H9 (cell line): ENCODE measurements around the gene RAB3IP. TPM values are rescaled to one million over a fixed set of nuclear protein-coding genes. Genes with fewer than 3 reads are reported as not detected.

Experiments
- DNase-seq: peaks from one replicate; pipeline ENCODE4 v3.0.0-alpha.2; 2017
- H2AFZ ChIP-seq: one replicate; pipeline ENCODE4 v1.6.1; 2013; ENCODE audit warnings: mild to moderate bottlenecking, low read length, control low read depth, moderate library complexity
- H2AK5ac ChIP-seq: 2 replicates; pipeline ENCODE4 v1.6.1; 2013; ENCODE audit warnings: low read length, control low read depth, mixed read lengths; ENCODE audit not compliant: insufficient read length
- H2BK120ac ChIP-seq: one replicate; pipeline ENCODE4 v1.6.1; 2013; ENCODE audit warnings: low read depth, mild to moderate bottlenecking, low read length, control low read depth, inconsistent platforms; ENCODE audit not compliant: poor library complexity, severe bottlenecking
- H2BK12ac ChIP-seq: 2 replicates; pipeline ENCODE4 v1.6.1; 2013; ENCODE audit warnings: low read length, control low read depth, mixed read lengths, low read depth; ENCODE audit not compliant: insufficient read length
- H2BK15ac ChIP-seq: 2 replicates; pipeline ENCODE4 v1.6.1; 2013; ENCODE audit warnings: low read depth, low read length, control low read depth
- H2BK20ac ChIP-seq: one replicate; pipeline ENCODE4 v1.6.1; 2013; ENCODE audit warnings: low read depth, mild to moderate bottlenecking, low read length, control low read depth, inconsistent platforms; ENCODE audit not compliant: poor library complexity, severe bottlenecking
- H2BK5ac ChIP-seq: 2 replicates; pipeline ENCODE4 v1.6.1; 2013; ENCODE audit warnings: low read length, control low read depth, mixed read lengths; ENCODE audit not compliant: insufficient read length
- H3K14ac ChIP-seq: 2 replicates; pipeline ENCODE4 v1.6.1; 2013; ENCODE audit warnings: low read length, control low read depth; ENCODE audit not compliant: insufficient read depth
- H3K18ac ChIP-seq: 2 replicates; pipeline ENCODE4 v1.6.1; 2013; ENCODE audit warnings: low read depth, mild to moderate bottlenecking, mixed read lengths, low read length, control low read depth; ENCODE audit not compliant: insufficient read length
- H3K23ac ChIP-seq: 2 replicates; pipeline ENCODE4 v1.6.1; 2013; ENCODE audit warnings: low read length, control low read depth, mixed read lengths, low read depth; ENCODE audit not compliant: insufficient read length
- H3K23me2 ChIP-seq: 2 replicates; pipeline ENCODE4 v1.6.1; 2013; ENCODE audit warnings: low read depth, mild to moderate bottlenecking, mixed read lengths, low read length, control low read depth; ENCODE audit not compliant: insufficient read length, poor library complexity, severe bottlenecking
- H3K27ac ChIP-seq: 2 replicates; pipeline ENCODE4 v1.5.1; 2013; ENCODE audit warnings: low read length, control low read depth, mixed read lengths, low read depth; ENCODE audit not compliant: insufficient read length
- H3K27me3 ChIP-seq: 2 replicates; pipeline ENCODE4 v1.6.1; 2013; ENCODE audit warnings: low read length, control low read depth, inconsistent platforms; ENCODE audit not compliant: insufficient read depth
- H3K4ac ChIP-seq: 2 replicates; pipeline ENCODE4 v1.6.1; 2013; ENCODE audit warnings: low read depth, mild to moderate bottlenecking, control low read depth, inconsistent platforms, low read length, moderate library complexity
- H3K4me1 ChIP-seq: 2 replicates; pipeline ENCODE4 v1.6.1; 2013; ENCODE audit warnings: low read length, control low read depth, inconsistent platforms; ENCODE audit not compliant: insufficient read depth
- H3K4me2 ChIP-seq: 2 replicates; pipeline ENCODE4 v1.6.1; 2013; ENCODE audit warnings: low read length, control low read depth, mixed read lengths; ENCODE audit not compliant: insufficient read length, insufficient read depth
- H3K56ac ChIP-seq: 2 replicates; pipeline ENCODE4 v1.6.1; 2013; ENCODE audit warnings: low read depth, mild to moderate bottlenecking, mixed read lengths, low read length, control low read depth; ENCODE audit not compliant: insufficient read length
- H3K79me1 ChIP-seq: 2 replicates; pipeline ENCODE4 v1.6.1; 2013; ENCODE audit warnings: low read depth, mild to moderate bottlenecking, moderate library complexity, low read length, control low read depth, inconsistent platforms; ENCODE audit not compliant: insufficient read depth, poor library complexity, severe bottlenecking
- H3K79me2 ChIP-seq: 2 replicates; pipeline ENCODE4 v1.6.1; 2013; ENCODE audit warnings: low read length, control low read depth, inconsistent platforms; ENCODE audit not compliant: insufficient read depth
- H3K9ac ChIP-seq: 2 replicates; pipeline ENCODE4 v1.6.1; 2013; ENCODE audit warnings: low read length, control low read depth, mixed read lengths; ENCODE audit not compliant: insufficient read length; ENCODE audit errors: extremely low read depth
- H3K9me3 ChIP-seq: one replicate; pipeline ENCODE4 v1.6.1; 2013; ENCODE audit warnings: low read depth, low read length, inconsistent platforms; ENCODE audit not compliant: control insufficient read depth
- H3T11ph ChIP-seq: one replicate; pipeline ENCODE4 v1.6.1; 2013; ENCODE audit warnings: mild to moderate bottlenecking, low read length, control low read depth, inconsistent platforms
- H4K20me1 ChIP-seq: one replicate; pipeline ENCODE4 v1.6.1; 2013; ENCODE audit not compliant: control insufficient read depth, insufficient read length, insufficient read depth
- H4K5ac ChIP-seq: 2 replicates; pipeline ENCODE4 v1.6.1; 2013; ENCODE audit warnings: low read depth, mild to moderate bottlenecking, mixed read lengths, low read length, control low read depth; ENCODE audit not compliant: insufficient read length
- H4K8ac ChIP-seq: replicated peaks from 2 replicates; pipeline ENCODE4 v1.6.1; 2013; ENCODE audit warnings: low read length, control low read depth, mixed read lengths, low read depth; ENCODE audit not compliant: insufficient read length
- H4K91ac ChIP-seq: 2 replicates; pipeline ENCODE4 v1.6.1; 2013; ENCODE audit warnings: low read depth, mild to moderate bottlenecking, moderate library complexity, mixed read lengths, low read length, control low read depth; ENCODE audit not compliant: insufficient read length
- H3K27ac Mint-ChIP-seq, 3 experiments: 2 replicates in 2 of 3; 3 replicates in 1 of 3; pipeline ENCODE4 v1.8.0; 2020 to 2021; ENCODE audit warnings: mixed read lengths in 3 of 3, mild to moderate bottlenecking in 1 of 3, moderate library complexity in 1 of 3
- H3K27me3 Mint-ChIP-seq: 2 replicates; pipeline ENCODE4 v1.8.0; 2021; ENCODE audit warnings: low read depth, mild to moderate bottlenecking, moderate library complexity, mixed read lengths
- H3K36me3 Mint-ChIP-seq, 3 experiments: 2 replicates in 2 of 3; 3 replicates in 1 of 3; pipeline ENCODE4 v1.8.0; 2020 to 2021; ENCODE audit warnings: low read depth in 3 of 3, mixed read lengths in 3 of 3; ENCODE audit not compliant: insufficient read depth in 1 of 3
- H3K4me1 Mint-ChIP-seq, 2 experiments: 2 replicates each; pipeline ENCODE4 v1.8.0; 2020; ENCODE audit warnings: mixed read lengths in 2 of 2
- H3K4me3 Mint-ChIP-seq, 2 experiments: 2 replicates in 1 of 2; 3 replicates in 1 of 2; pipeline ENCODE4 v1.8.0; 2020 to 2021; ENCODE audit warnings: mild to moderate bottlenecking in 2 of 2, mixed read lengths in 2 of 2, moderate library complexity in 1 of 2
- H3K9me3 Mint-ChIP-seq, 2 experiments: 2 replicates in 1 of 2; 3 replicates in 1 of 2; pipeline ENCODE4 v1.8.0; 2020; ENCODE audit warnings: mild to moderate bottlenecking in 2 of 2, mixed read lengths in 2 of 2, moderate library complexity in 1 of 2
- CTCF ChIP-seq: fragments of 200-600 bp; sonication (generic); conservative IDR thresholded peaks from 3 replicates; pipeline ENCODE4 v1.8.0; 2021; ENCODE audit warnings: antibody characterized with exemption, mild to moderate bottlenecking
- WGBS: extraction: QIAGEN DNeasy Blood & Tissue Kit; methylation state at CpG from one replicate; pipeline ENCODE4 v1.1.7; 2013; ENCODE audit warnings: missing lambda C conversion rate, low lambda C conversion rate, mixed read lengths; ENCODE audit not compliant: insufficient read length; ENCODE audit errors: extremely low coverage; 5-methylcytosine and 5-hydroxymethylcytosine counted together
- total RNA-seq: library from RNA; stranded (reverse); gene quantifications from 2 replicates; pipeline ENCODE4 v1.2.1, GENCODE V29; 2021

Gene RAB3IP
- total RNA-seq, 1 experiment from 2014 or later, result 45.5 TPM

GRCh38 chr12:69698769-69699540 is 39.7 kb upstream of the RAB3IP start, which contains the start of gene BEST3:
BEST3 (minus strand) TSS chr12:69699303; CDS start chr12:69697798, 1,505 bp downstream.
- no peak within 1 kb of the TSS for H2AK5ac ChIP-seq
- H2BK20ac ChIP-seq, result no peak within 1 kb of the TSS
- DNase-seq, result no peak
- no peaks in the 10 kb centered on the region for H3K9me3 ChIP-seq
- no peak within 1 kb of the TSS for H2BK5ac ChIP-seq
- H3K14ac ChIP-seq, result no peak within 1 kb of the TSS
- no peak within 1 kb of the TSS for H3K4ac ChIP-seq
- H3T11ph ChIP-seq, result no peak within 1 kb of the TSS
- H3K9me3 Mint-ChIP-seq, result no peaks in the 10 kb centered on the region
- no peak within 1 kb of the TSS for H3K9ac ChIP-seq
- H3K36me3 Mint-ChIP-seq, result no peaks in the 10 kb centered on the region
- H3K23ac ChIP-seq, result no peak within 1 kb of the TSS
- no peak within 1 kb of the TSS for H2BK120ac ChIP-seq
- no peaks in the 10 kb centered on the region for H3K4me1 ChIP-seq
- H2AFZ ChIP-seq, result no peak within 1 kb of the TSS
- H4K91ac ChIP-seq, result no peak within 1 kb of the TSS
- H3K23me2 ChIP-seq, result no peaks in the 10 kb centered on the region
- no peak for TF ChIP-seq CTCF
- H4K5ac ChIP-seq, result no peak within 1 kb of the TSS
- no CpG with 5 or more reads among the region's 12 CpGs for WGBS
- no peak within 1 kb of the TSS for H3K4me3 Mint-ChIP-seq
- no peaks in the 10 kb centered on the region for H4K20me1 ChIP-seq
- no peak within 1 kb of the TSS for H3K27ac ChIP-seq
- no peak within 1 kb of the TSS for H2BK12ac ChIP-seq
- H3K4me2 ChIP-seq, result no peak within 1 kb of the TSS
- no peaks in the 10 kb centered on the region for H3K27me3 Mint-ChIP-seq
- no peak within 1 kb of the TSS for H4K8ac ChIP-seq
- no peak within 1 kb of the TSS for H3K27ac Mint-ChIP-seq
- no peaks in the 10 kb centered on the region for H3K79me2 ChIP-seq
- H2BK15ac ChIP-seq, result no peak within 1 kb of the TSS
- H3K4me1 Mint-ChIP-seq, result peaks cover 6 to 9% of the 10 kb centered on the region in 2 experiments
- H3K18ac ChIP-seq, result no peak within 1 kb of the TSS
- H3K27me3 ChIP-seq, result no peaks in the 10 kb centered on the region
- no peak within 1 kb of the TSS for H3K56ac ChIP-seq
- H3K79me1 ChIP-seq, result no peaks in the 10 kb centered on the region
